Heart right ventricle (tissue), 12 donors: ENCODE data around the gene SERPINC1. TPM values are rescaled to one million over a fixed set of nuclear protein-coding genes. Genes with fewer than 3 reads are reported as not detected.

Source experiments
- polyA plus RNA-seq, 2 donors: library from polyadenylated mRNA; stranded (reverse); fragments of 200-250 nt; gene quantifications; one replicate each; pipeline ENCODE4 v1.2.3, GENCODE V29; 2013
- total RNA-seq, 10 donors: library from RNA; stranded (reverse); fragmentation: NEBNext Ultra II Directional in 3 of 10; extraction: Animal tissue kit (Norgen Biotek cat#: 25700) in 3 of 10; gene quantifications; one replicate each; pipeline versions ENCODE4 v1.2.1 to v1.2.4, GENCODE V29; 2021 to 2023
- donor health status: ischemic (EF 13 %, LVEDD 7.1; RV severe dilation, severe dysfunction).
- donor health status: healthy with polysubstance abuse.
- donor health status: DM: no; HTN: yes; CAD: no.
- donor health status: DM: no; HTN: no; CAD: no.
- donor health status: ischemic (EF 25% LVEDD 6.9; RV normal size, moderate dysfunction).
- donor health status: ischemic (EF 25% LVEDD 5.7; RV mildly dilated, moderate dysfunction).
- donor health status: healthy.
- donor health status: nonischemic (EF 11% LVEDD 7.7; RV severe dilation, severe dysfunction).
- donor health status: DM: yes; HTN: yes; CAD: no.
- donor health status: PGD.
- donor health status: ischemic (EF 29% LVEDD 5.4; RV normal size, mild dysfunction).
- donor health status: nonischemic (EF 23%, LVEDD 6.1; RV moderate dilation, normal function).

Gene SERPINC1
- total and polyA plus RNA-seq, 12 donors: 0.20 to 0.44 (median 0.34) TPM; not detected in 9

Other genes with a start within 250 kb of the SERPINC1 start
- under 1 TPM in 6 of 10 donors, not detected in 4; 0.19 to 0.57 (median 0.29) TPM for gene ANKRD45, start 247.5 kb downstream of the SERPINC1 start, total RNA-seq
- gene ANKRD45, start 247.5 kb downstream of the SERPINC1 start, polyA plus RNA-seq: under 1 TPM in 1 of 2 donors, not detected in 1; 0.10 TPM
- 10 to 100 TPM; 14.5 to 19.4 (median 17.3) TPM for gene KLHL20, start 202.3 kb downstream of the SERPINC1 start, total RNA-seq
- 1 to 10 TPM; 5.0 to 6.7 TPM for gene KLHL20, start 202.3 kb downstream of the SERPINC1 start, polyA plus RNA-seq
- 10 to 100 TPM; 11.3 to 22.8 (median 16.0) TPM for gene DARS2, start 92.7 kb downstream of the SERPINC1 start, total RNA-seq
- 1 to 10 TPM; 5.0 to 7.2 TPM for gene DARS2, start 92.7 kb downstream of the SERPINC1 start, polyA plus RNA-seq
- 1 to 10 TPM; 2.4 to 7.0 (median 3.5) TPM for gene CENPL, start 92.4 kb downstream of the SERPINC1 start, total RNA-seq
- 1 to 10 TPM; 1.7 to 2.0 TPM for gene CENPL, start 92.4 kb downstream of the SERPINC1 start, polyA plus RNA-seq
- gene GAS5, start 49.3 kb downstream of the SERPINC1 start, total RNA-seq: 10 to 100 TPM; 33.1 to 74.1 (median 42.4) TPM
- gene GAS5, start 49.3 kb downstream of the SERPINC1 start, polyA plus RNA-seq: 100 to 1,000 TPM; 150 to 151 TPM
- 10 to 100 TPM in 8 of 10 donors, 1 to 10 TPM in 2; 8.5 to 15.2 (median 11.3) TPM for gene ZBTB37, start 48.9 kb downstream of the SERPINC1 start, total RNA-seq
- 1 to 10 TPM in 1 of 2 donors, under 1 TPM in 1; 0.55 to 3.4 TPM for gene ZBTB37, start 48.9 kb downstream of the SERPINC1 start, polyA plus RNA-seq
- gene RC3H1, start 105.0 kb upstream of the SERPINC1 start, total RNA-seq: 10 to 100 TPM; 19.9 to 26.5 (median 24.0) TPM
- gene RC3H1, start 105.0 kb upstream of the SERPINC1 start, polyA plus RNA-seq: 1 to 10 TPM; 1.7 to 5.1 TPM
- gene RABGAP1L, start 242.2 kb upstream of the SERPINC1 start, total RNA-seq: 100 to 1,000 TPM in 6 of 10 donors, 10 to 100 TPM in 4; 57.0 to 167 (median 114) TPM
- gene RABGAP1L, start 242.2 kb upstream of the SERPINC1 start, polyA plus RNA-seq: 100 to 1,000 TPM in 1 of 2 donors, 10 to 100 TPM in 1; 13.0 to 104 TPM